Nephron (organoid): ENCODE results near the gene VPS37C.

Experiments
- H3K27ac Mint-ChIP-seq, 3 experiments: 2 replicates each; pipeline ENCODE4 v1.8.0; 2020; ENCODE audit warnings: mixed read lengths in 3 of 3, mild to moderate bottlenecking in 2 of 3, moderate library complexity in 1 of 3
- H3K27me3 Mint-ChIP-seq: 2 replicates; pipeline ENCODE4 v1.8.0; 2021; ENCODE audit warnings: low read depth, mild to moderate bottlenecking, moderate library complexity, mixed read lengths
- H3K36me3 Mint-ChIP-seq: 2 replicates; pipeline ENCODE4 v1.8.0; 2020; ENCODE audit warnings: low read depth, mixed read lengths
- H3K4me1 Mint-ChIP-seq: 2 replicates; pipeline ENCODE4 v1.8.0; 2020; ENCODE audit warnings: mixed read lengths
- H3K4me3 Mint-ChIP-seq, 3 experiments: 2 replicates each; pipeline ENCODE4 v1.8.0; 2020; ENCODE audit warnings: mild to moderate bottlenecking in 3 of 3, mixed read lengths in 3 of 3, moderate library complexity in 2 of 3
- H3K9me3 Mint-ChIP-seq: 2 replicates; pipeline ENCODE4 v1.8.0; 2020; ENCODE audit warnings: mixed read lengths
- TF ChIP-seq, protein P1 (sequence below), 3 experiments: fragments of 200-600 bp; sonication (generic); IDR thresholded peaks; one replicate each; pipeline ENCODE4 v1.5.0; 2021; ENCODE audit warnings: antibody characterized with exemption in 3 of 3; ENCODE audit not compliant: unreplicated experiment in 3 of 3

VPS37C gene

DNA sequence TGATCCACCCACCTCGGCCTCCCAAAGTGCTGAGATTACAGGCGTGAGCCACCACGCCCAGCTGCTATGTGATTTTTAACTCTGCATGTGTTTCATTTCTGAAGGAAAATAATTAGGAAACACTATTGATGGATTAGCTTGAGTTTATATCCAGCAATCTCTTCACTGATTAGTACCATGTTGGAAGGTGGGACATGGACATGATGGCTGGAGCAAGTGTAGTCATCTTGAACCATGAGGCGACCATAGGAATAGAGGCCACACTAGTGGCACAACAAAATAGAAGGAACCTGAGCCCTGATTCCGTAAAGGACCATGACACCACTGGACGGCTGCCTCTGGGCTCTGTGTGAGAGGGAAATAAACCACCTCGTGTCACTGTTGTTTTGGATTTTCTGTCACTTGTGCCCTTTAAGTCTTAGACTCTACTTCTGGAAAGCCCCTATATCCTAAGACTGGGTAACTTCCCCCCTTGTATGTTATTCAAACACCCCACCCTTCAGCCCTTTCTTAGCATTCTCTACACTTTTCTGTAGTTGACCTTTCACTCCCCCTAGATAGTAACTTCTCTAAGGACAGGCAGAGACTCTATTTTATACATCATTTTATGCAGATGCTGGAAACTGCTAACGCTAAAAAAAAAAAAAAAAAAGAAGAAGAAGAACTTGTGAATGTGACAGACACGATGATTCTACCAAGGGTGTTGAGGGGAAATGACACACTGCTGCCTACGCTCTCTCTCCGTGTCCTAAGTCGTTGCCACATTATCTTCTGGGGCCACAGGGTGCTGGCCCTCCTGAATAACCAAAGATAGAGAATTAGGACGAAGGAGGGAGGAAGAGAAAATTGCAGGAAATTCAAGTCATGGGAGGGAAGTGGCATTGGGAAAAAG lies 2.7 kb upstream of the VPS37C start:
- Mint-ChIP-seq H3K9me3 (peaks cover 3% of the 10 kb centered on the region), H3K4me1 (peaks cover 33% of the 10 kb centered on the region), H3K36me3 (no peaks in the 10 kb centered on the region), H3K4me3 (peak overlapping the region in 2 of 3 experiments; percentile 28 to 52), H3K27me3 (no peaks in the 10 kb centered on the region), H3K27ac (no peak overlapping the region)
- TF ChIP-seq, protein P1, sequence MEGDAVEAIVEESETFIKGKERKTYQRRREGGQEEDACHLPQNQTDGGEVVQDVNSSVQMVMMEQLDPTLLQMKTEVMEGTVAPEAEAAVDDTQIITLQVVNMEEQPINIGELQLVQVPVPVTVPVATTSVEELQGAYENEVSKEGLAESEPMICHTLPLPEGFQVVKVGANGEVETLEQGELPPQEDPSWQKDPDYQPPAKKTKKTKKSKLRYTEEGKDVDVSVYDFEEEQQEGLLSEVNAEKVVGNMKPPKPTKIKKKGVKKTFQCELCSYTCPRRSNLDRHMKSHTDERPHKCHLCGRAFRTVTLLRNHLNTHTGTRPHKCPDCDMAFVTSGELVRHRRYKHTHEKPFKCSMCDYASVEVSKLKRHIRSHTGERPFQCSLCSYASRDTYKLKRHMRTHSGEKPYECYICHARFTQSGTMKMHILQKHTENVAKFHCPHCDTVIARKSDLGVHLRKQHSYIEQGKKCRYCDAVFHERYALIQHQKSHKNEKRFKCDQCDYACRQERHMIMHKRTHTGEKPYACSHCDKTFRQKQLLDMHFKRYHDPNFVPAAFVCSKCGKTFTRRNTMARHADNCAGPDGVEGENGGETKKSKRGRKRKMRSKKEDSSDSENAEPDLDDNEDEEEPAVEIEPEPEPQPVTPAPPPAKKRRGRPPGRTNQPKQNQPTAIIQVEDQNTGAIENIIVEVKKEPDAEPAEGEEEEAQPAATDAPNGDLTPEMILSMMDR (IDR thresholded peaks at IDR 0.05; ENCODE audit: unreplicated experiment in 3 of 3): no peak

DNA sequence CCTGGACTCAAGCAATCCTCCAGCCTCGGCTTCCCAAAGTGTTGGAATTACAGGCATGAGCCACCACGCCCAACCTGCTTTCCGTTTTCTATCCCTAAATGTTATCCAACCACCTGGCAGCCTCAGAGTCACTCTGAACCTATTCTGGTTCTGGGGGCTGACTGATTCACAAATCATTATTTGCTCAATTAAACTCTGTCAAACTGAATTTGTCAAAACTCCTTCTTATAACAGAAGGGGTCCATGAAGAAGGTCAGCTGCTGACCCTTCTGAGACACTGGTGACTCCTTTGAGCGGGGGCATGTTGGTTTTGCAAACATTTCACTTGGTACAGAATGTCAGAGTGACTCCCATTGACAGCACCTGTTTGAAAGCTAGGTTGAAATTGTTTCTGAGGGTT lies 1.8 kb upstream of the VPS37C start:
- H3K27me3 Mint-ChIP-seq: no peaks in the 10 kb centered on the region
- TF ChIP-seq, protein P1 (IDR thresholded peaks at IDR 0.05; ENCODE audit: unreplicated experiment in 3 of 3): no peak
- peaks cover under 1% of the 10 kb centered on the region for H3K36me3 Mint-ChIP-seq
- H3K9me3 Mint-ChIP-seq: peaks cover 3% of the 10 kb centered on the region
- H3K27ac Mint-ChIP-seq: peak overlapping the region in 2 of 3 experiments; percentile 15 to 89
- H3K4me1 Mint-ChIP-seq: peaks cover 42% of the 10 kb centered on the region
- peak overlapping the region; percentile 36 to 69 (median 65) for H3K4me3 Mint-ChIP-seq

GRCh38 chr11:61162092-61162941 lies 1.1 kb upstream of the VPS37C start:
- Mint-ChIP-seq H3K4me1 (peaks cover 44% of the 10 kb centered on the region), H3K4me3 (peak overlapping the region; percentile 92 to 97 (median 93)), H3K27me3 (no peaks in the 10 kb centered on the region), H3K36me3 (peaks cover 7% of the 10 kb centered on the region), H3K27ac (peak overlapping the region; percentile 89 to 99 (median 92)), H3K9me3 (peaks cover under 1% of the 10 kb centered on the region)
- TF ChIP-seq, protein P1 (IDR thresholded peaks at IDR 0.05; ENCODE audit: unreplicated experiment in 3 of 3): no peak

- peaks cover 44% of the 10 kb centered on the region for H3K4me1 Mint-ChIP-seq
- H3K27me3 Mint-ChIP-seq: no peaks in the 10 kb centered on the region
- peak overlapping the region; percentile 88 to 94 (median 89) for H3K4me3 Mint-ChIP-seq
- TF ChIP-seq, protein P1 (IDR thresholded peaks at IDR 0.05; ENCODE audit: unreplicated experiment in 3 of 3): no peak
- H3K9me3 Mint-ChIP-seq: peaks cover 11% of the 10 kb centered on the region
- peak overlapping the region; percentile 89 to 93 (median 90) for H3K27ac Mint-ChIP-seq
- peaks cover 20% of the 10 kb centered on the region for H3K36me3 Mint-ChIP-seq
Measured at GRCh38 chr11:61160487-61161189, 588 bp downstream of the VPS37C start.

- Mint-ChIP-seq H3K27me3 (no peaks in the 10 kb centered on the region), H3K4me1 (peaks cover 49% of the 10 kb centered on the region), H3K9me3 (peaks cover 27% of the 10 kb centered on the region), H3K36me3 (peaks cover 38% of the 10 kb centered on the region), H3K27ac (peak overlapping the region; percentile 1 to 60 (median 57)), H3K4me3 (peak overlapping the region; percentile 72 to 81 (median 75))
- TF ChIP-seq, protein P1 (IDR thresholded peaks at IDR 0.05; ENCODE audit: unreplicated experiment in 3 of 3): no peak
Measured at GRCh38 chr11:61158691-61159381, 2.4 kb downstream of the VPS37C start.
